ENCODE data around the gene MGST1. TPM values are rescaled to one million over a fixed set of nuclear protein-coding genes. Genes with fewer than 3 reads are reported as not detected.

The MGST1 gene
- total and polyA plus RNA-seq, 12 donors = 197 to 6,375 (median 824) TPM

- 31 to 68% (median 42%) methylated on average over 1 of the region's 1 CpG for WGBS, 4 donors
- Histone ChIP-seq H3K4me1 (replicated peaks in 1 of 2) (no peaks in the 10 kb centered on the region), H3K9me3 (replicated peaks in 1 of 3) (peaks cover 0 to 4% (median 0%) of the 10 kb centered on the region in 3 donors), H3K27me3 (no peaks in the 10 kb centered on the region), H3K36me3 (replicated peaks in 1 of 2) (no peaks in the 10 kb centered on the region), H3K4me3 (no peak overlapping the region), H3K27ac (no peak overlapping the region)
- intact Hi-C loops (cut with DNase I) = no loop called here
- no peak for DNase-seq
- TF ChIP-seq, protein P1, sequence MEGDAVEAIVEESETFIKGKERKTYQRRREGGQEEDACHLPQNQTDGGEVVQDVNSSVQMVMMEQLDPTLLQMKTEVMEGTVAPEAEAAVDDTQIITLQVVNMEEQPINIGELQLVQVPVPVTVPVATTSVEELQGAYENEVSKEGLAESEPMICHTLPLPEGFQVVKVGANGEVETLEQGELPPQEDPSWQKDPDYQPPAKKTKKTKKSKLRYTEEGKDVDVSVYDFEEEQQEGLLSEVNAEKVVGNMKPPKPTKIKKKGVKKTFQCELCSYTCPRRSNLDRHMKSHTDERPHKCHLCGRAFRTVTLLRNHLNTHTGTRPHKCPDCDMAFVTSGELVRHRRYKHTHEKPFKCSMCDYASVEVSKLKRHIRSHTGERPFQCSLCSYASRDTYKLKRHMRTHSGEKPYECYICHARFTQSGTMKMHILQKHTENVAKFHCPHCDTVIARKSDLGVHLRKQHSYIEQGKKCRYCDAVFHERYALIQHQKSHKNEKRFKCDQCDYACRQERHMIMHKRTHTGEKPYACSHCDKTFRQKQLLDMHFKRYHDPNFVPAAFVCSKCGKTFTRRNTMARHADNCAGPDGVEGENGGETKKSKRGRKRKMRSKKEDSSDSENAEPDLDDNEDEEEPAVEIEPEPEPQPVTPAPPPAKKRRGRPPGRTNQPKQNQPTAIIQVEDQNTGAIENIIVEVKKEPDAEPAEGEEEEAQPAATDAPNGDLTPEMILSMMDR (IDR thresholded peaks at IDR 0.05) = no peak
- no peak for TF ChIP-seq POLR2A (IDR thresholded peaks at IDR 0.05)
These were observed 47.3 kb upstream of the MGST1 start for GRCh38 chr12:16300122-16300521.

DNA sequence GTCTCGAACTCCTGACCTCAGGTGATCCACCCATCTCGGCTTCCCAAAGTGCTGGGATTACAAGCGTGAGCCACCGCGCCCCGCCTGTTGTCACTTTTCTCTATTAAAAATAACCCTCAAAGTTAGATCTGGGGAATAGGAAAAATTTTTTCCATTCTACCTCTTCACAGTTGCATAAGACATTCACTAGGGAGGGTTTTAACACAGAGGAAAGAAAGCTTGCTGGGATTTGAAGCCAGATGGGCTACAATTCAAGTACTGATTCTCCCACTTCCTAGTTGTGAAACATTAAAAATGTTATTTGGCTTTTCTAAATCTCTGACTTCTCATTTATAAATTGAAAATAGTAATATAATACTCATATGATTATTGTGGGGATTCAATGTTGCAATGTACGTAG lies 46.7 kb upstream of the MGST1 start:
- Histone ChIP-seq H3K27me3 (no peaks in the 10 kb centered on the region), H3K36me3 (replicated peaks in 1 of 2) (no peaks in the 10 kb centered on the region), H3K4me1 (replicated peaks in 1 of 2) (no peaks in the 10 kb centered on the region), H3K9me3 (replicated peaks in 1 of 3) (peaks cover 0 to 4% (median 0%) of the 10 kb centered on the region in 3 donors), H3K4me3 (no peak overlapping the region), H3K27ac (no peak overlapping the region)
- TF ChIP-seq POLR2A (IDR thresholded peaks at IDR 0.05) = no peak
- TF ChIP-seq, protein P1 (IDR thresholded peaks at IDR 0.05) = no peak
- intact Hi-C loops (cut with DNase I) = no loop called here
- DNase-seq = no peak
- 84 to 94% (median 91%) methylated on average over 7 of the region's 7 CpGs for WGBS, 4 donors

DNA sequence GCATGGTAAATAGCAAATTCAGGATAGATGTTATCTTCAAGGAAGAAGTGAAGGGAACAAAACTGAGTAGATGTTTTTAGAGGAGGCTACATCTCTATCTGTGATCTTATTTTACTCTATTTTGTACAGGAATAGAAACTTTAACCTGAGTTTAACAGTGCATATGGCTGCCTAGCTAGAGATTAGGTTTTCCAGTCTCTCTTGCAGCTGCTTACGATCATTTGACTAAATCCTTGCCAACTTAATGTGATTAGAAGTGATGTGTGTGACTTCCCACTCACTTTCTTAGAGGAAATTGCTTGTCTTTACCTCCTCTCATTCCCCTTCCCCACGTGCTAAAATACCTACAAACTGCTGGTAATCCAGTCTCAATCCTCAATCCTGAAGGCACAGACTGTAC lies 43.5 kb upstream of the MGST1 start:
- no peaks in the 10 kb centered on the region for H3K36me3 ChIP-seq (replicated peaks in 1 of 2)
- intact Hi-C loops (cut with DNase I) = no loop called here
- H3K4me3 ChIP-seq = no peak overlapping the region
- H3K27ac ChIP-seq = no peak overlapping the region
- TF ChIP-seq, protein P1 (IDR thresholded peaks at IDR 0.05) = no peak
- TF ChIP-seq POLR2A (IDR thresholded peaks at IDR 0.05) = no peak
- no peak for DNase-seq
- no peaks in the 10 kb centered on the region for H3K27me3 ChIP-seq
- WGBS, 4 donors = 48 to 66% (median 59%) methylated on average over 2 of the region's 2 CpGs
- peaks cover 0 to 4% (median 0%) of the 10 kb centered on the region in 3 donors for H3K9me3 ChIP-seq (replicated peaks in 1 of 3)
- no peaks in the 10 kb centered on the region for H3K4me1 ChIP-seq (replicated peaks in 1 of 2)

DNA sequence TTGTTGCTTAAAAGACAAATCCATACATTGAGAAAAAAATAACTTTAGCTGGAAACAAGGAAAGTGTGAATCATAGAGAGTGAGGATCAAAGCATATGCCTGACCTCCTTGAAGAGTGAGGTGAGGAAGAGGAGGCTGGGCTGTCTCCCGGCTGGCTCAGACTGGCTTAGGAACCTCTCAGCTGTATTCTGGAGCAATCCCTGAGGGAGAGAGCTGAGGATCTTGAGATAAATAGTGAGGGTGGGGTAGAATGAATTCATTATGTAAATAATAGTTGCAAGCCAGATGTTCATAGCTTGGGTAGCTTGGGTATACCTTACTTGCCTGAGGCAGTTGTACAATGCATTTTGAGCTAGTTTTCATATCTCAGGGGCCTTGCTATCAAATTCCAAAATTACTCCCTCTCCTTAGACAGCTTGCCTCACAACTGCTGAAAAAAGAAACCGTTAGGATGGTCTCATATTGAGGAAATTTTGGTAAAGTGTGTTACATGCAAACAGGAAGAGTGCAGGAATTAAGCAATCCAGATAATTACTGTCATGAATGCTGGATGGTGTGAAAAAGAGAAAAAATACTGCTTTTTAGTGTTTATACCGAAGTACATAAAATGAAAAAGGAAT lies 39.5 kb upstream of the MGST1 start:
- no peaks in the 10 kb centered on the region for H3K4me1 ChIP-seq (replicated peaks in 1 of 2)
- H3K36me3 ChIP-seq (replicated peaks in 1 of 2) = no peaks in the 10 kb centered on the region
- TF ChIP-seq POLR2A (IDR thresholded peaks at IDR 0.05) = no peak
- TF ChIP-seq, protein P1 (IDR thresholded peaks at IDR 0.05) = no peak
- H3K27me3 ChIP-seq = no peaks in the 10 kb centered on the region
- intact Hi-C loops (cut with DNase I) = no loop called here
- no peak overlapping the region for H3K27ac ChIP-seq
- H3K9me3 ChIP-seq (replicated peaks in 1 of 3) = no peaks in the 10 kb centered on the region
- no peak overlapping the region for H3K4me3 ChIP-seq
- no peak for DNase-seq
- WGBS, 4 donors = 56 to 64% (median 57%) methylated on average over 3 of the region's 3 CpGs

Measured in adrenal gland (tissue), 12 donors.